Medulla oblongata (tissue), 1 donor: ENCODE measurements around the gene C22orf23.
A peak's percentile ranks its signal among the peaks of the same experiment; 100 is the strongest.

Experiments
- DNase-seq: peaks from one replicate; pipeline ENCODE4 v3.0.0-alpha.2; 2015; ENCODE audit errors: extremely low spot score

C22orf23 gene

GRCh38 chr22:37898441-37899181 is 54.8 kb downstream of the C22orf23 start:
- peak; percentile 87 for DNase-seq

GRCh38 chr22:37897807-37898206 is 55.6 kb downstream of the C22orf23 start:
- DNase-seq, result no peak

GRCh38 chr22:37896939-37897338 is 56.5 kb downstream of the C22orf23 start:
- DNase-seq, result peak; percentile 39

- DNase-seq, result no peak
Measured at GRCh38 chr22:37896181-37896592, 57.2 kb downstream of the C22orf23 start.

- DNase-seq, result no peak
Measured at GRCh38 chr22:37894939-37895670, 58.3 kb downstream of the C22orf23 start.

GRCh38 chr22:37893583-37893983 is 59.8 kb downstream of the C22orf23 start:
- DNase-seq, result no peak
